Effector CD4-positive, alpha-beta T cell (primary cell): ENCODE measurements around the gene CBFA2T2.

Source experiments
- DNase-seq: peaks from one replicate; pipeline ENCODE4 v3.0.0-alpha.2; 2020

Gene CBFA2T2

DNA sequence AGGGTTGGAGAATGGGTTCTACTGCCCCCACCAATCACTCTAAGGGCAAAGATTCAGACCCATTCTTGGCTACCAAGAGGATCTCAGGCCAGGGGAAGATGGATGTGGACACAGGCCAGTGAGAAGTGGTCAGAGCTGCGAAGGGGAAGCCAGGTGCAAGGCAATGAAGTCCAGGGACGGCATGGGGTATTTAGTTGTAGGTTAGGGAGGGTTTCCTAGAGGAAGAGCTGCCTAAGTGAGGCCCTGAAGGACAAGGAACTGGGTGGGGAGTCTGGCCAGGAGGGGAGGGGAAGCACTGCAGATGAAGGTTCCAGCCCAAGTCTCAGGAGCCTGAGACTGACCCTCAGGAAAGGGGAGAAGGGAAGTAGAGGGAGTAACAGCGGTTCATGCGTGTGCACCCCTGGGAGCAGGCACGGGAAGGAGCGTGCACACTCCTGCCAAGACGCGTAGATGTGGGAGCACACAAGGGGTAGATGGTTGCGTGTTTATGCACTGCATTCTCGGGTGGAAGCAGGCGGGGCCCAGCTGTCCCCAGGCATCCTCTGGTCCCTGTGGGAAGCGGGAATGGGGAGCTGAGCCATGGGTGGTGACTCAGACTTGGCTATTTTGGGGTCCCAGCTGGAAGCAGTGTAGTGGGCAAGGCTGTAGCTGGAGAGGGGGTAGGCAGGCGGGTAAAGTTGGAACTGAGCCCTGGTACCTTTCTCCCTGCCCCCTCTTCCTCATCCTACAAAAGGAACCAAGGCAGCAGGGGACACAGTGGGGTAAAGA is 180.2 kb downstream of the CBFA2T2 start:
- no peak for DNase-seq

DNA sequence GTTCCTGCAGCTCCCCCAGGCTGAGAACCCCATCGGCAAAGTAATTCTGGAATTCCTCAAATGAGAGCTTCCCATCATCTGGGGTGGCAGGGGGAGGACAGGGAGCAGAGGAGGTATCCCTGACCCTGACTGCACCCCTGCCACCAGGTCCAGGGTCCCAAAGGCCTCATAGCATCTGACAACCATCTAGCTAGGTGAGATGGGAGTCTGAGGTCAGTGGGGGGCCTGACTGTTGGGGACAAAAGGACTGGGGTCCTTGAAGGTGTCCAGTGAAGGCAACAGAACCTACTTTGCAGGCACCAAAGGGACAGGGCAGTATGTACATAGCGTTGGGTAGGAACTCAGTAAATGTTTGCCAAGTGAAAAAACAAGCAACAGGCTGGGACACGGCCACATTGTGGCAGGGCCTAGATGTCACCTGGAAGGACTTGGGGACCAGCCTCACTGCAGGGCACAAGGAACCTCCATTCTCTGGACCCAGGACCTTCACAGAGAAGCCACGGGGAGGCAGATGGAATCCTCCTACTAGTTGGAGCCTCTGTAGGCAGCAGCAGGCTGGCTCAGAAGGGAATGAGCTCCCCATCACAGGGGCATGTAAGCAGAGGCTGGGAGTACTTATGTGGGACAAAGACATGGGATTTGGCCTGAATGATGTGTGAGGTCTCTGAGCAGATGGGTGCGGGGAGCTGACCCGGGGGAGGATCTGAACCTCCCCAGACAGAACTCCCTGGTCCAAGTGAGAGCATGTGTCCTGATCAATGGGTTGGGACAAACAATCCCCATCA is 181.0 kb downstream of the CBFA2T2 start:
- DNase-seq, result no peak

DNA sequence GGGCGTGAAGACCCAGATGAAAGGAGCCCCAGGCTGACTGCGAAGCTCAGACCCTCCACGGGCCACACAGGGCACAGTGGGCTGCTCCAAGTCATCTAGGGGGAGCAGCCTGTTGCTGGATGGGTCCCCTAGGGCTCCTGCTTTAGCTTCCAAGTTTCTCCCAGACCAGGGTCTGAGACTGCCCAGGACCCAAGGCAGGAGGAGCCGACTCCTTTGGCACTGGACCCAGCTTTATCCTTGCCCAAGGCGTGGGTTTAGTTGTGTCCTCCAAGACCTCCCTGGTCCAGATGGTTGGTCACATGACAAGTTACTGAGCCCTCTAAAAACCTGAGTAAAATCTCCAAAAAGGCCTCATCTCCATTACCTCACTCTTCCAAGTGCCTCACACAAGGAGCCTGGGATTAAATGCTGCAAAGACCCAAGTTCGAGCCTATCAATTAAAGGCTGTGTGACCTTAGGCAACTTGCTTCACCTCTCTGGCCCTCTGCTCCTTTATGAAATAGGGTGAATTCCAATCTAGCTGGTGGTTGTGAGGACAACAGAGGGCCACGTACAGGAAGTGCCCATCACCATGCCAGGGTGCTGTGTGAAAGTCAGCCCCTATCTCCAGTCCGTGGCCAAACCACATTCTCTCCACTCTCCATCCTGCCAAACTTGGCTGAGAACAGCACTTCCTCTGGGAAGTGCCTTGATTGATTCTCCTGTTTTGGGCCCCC is 181.8 kb downstream of the CBFA2T2 start:
- DNase-seq, result no peak

GRCh38 chr20:33672426-33673113 is 182.7 kb downstream of the CBFA2T2 start:
- DNase-seq, result no peak

DNA sequence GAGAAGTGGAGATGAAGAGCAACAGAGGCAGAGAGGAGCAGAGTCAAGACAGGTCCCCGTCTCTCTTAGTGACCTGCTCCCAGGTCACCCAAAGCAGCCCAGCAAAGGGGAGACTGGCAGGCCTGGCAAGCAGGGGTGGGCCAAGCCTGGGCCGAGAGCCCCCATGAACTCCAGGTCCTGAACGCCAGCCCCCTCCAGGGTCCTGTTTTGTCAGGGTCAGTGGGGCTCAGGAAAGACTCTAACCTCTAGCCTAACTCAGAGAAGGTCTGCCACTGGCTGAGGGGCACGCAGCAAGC is 183.2 kb downstream of the CBFA2T2 start:
- DNase-seq, result no peak

DNA sequence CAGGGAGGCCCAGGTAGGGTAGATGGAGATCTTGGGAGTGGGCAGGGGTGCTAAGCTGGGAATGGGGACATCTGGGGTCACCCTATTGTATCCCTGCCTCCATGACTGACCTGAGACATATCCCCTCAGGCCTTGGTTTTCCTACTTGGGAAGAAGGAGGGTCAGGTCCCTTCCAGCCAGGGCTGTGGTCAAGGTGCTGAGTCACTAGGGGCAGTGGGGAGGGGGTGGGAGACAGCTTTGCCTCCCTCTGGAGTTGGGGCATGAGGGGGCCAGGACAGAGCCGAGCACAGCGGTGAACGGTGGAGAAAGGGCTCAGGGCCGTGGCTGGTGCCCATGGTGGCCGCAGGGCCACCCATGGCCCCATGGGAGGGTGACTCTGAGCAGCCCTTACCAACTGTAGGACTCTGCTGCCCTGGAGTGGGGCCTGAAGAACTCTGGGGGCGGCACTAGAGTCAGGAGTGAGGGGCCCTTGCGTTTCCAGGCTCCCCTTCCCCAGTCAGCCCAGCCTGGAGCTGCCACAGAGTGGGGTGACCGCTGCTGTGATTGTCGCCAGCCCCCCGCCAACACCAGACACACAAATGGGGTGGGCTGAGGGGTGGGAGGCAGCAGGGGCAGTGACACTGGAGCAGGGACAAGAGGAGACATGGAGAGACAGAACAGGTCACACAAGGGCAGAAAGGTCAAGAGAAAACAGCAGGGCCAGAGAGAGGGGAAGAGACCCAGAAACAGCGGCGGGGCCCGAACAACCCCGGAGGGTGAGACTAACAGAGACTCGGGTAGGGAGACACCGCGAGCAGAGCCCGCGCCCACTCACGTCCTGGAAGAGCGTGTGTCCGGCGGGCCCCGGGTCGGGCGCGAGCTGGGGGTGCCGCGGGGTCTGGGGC is 183.8 kb downstream of the CBFA2T2 start:
- no peak for DNase-seq

DNA sequence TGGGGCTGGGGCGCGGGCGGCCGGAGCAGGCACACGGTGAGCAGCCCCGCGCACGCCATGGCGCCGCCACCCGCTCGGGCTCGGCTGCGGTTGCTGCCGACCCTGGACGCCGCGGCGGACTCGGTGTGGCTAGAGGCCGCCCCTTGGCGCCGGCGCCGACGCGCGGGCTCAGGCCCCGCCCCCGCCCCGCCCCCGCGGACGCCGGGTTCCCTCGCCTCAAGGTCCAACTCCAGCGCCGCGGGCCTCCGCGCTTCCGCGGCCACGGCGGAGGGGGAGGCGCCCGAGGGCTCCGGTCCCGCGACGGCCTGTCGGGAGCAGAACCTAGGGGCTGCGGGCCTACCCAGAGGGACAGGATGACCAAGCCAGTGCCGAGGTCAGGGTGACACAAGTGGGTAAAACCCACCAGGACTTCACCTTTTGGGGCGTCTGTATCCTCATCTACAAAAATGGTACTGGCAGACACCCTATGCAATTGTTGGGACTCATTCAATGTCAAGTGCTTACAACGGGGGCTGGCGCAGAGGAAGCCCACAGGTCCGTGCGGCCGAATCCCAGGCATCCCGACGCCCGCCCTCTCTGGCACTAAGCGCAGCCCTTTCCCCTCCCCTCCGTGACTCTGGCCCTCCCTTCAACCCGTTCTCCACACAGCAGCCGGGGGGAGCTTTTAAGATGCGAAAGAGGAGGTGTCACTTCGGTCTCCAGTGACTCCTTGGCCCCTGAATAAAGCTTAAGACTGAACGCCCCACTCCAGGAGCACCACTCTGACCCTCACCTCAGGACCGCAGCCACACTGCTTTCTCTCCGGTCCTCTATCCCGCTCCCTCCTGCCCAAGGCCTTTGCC is 184.6 kb downstream of the CBFA2T2 start, which contains the start of gene NECAB3:
NECAB3 (minus strand) TSS at position 135 of the 842 bp plus-strand sequence; CDS start at position 59, 76 bp downstream.
- peak; percentile 44 for DNase-seq

DNA sequence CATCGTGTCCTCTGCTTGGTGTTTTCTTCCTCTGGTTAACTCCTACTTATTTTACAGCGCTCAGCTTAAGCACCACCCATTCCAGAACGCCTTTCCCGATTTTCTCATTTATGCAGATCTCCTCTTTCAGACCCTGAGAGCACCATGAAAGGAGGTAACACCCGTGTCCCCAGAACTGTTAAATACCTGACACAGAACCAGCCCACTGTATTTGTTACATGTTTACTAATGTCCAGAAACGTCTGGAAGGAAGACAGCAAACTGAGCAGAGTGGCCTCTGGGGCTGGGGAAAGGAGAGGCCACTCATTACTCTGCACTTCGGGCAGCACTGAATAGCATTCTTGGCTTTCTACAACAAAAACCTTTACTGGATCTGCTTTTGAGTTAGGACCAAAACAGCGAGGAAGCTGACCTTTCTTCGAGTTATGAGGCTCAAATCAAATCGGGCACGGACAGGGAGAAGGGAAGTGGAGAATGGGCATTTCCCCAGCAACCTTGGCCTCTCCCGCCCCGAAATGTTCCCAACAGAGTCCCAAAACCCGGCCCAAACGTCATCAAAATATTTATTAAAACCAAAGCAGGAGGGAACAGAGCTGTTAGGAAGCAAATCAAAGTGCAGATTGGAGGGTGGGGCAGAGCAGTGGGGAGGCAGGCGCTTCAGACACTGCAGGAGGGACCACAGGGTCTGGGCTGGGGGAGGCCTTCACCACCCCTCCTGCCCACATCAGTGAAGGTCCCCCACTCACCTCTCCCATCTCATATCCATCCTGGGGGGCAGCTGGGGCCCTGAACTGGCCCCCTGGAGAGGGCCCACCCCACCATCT is 185.5 kb downstream of the CBFA2T2 start:
- DNase-seq, result no peak

DNA sequence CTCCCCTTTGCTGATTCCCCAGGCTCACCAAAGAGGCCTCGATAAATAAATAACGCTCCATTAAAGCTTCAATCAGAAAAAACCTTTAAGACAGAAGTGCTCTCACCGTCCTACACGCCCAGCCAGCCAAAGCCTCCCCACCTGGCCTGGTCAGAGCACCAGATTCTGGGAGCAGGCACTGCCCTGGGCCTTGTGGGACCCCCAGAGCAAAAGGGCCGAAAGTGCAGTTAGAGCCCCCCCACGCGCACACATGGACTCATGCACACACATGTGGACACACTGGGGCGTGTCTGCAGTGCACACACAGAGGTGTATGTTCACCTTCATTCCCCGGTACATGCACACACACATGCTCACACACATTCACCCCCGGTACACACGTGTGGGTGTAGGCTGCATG is 186.2 kb downstream of the CBFA2T2 start:
- no peak for DNase-seq

- DNase-seq, result no peak
These were observed 187.1 kb downstream of the CBFA2T2 start for GRCh38 chr20:33676652-33677645.

GRCh38 chr20:33677991-33678702 is 188.3 kb downstream of the CBFA2T2 start:
- no peak for DNase-seq

GRCh38 chr20:33679758-33680485 is 190.0 kb downstream of the CBFA2T2 start:
- no peak for DNase-seq

DNA sequence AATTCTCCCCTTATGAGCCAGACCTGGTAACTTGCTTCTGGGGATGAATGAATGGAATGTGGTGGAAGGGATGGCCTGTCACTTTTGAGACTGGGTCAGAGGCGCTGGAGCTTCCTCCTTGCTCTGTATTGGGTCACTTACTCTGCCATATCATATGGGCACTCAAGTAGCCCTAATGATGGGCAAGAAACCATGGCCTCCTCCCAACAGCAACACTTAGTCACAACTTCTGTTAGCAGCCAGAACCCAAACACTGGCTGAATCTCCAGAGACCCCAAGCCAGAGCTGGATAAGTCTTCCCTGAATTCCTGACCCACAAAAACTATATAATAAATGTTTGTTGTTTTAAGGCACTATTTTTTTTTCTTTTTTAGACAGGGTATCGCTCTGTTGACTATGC is 190.8 kb downstream of the CBFA2T2 start:
- no peak for DNase-seq

GRCh38 chr20:33681288-33681687 is 191.4 kb downstream of the CBFA2T2 start:
- no peak for DNase-seq

DNA sequence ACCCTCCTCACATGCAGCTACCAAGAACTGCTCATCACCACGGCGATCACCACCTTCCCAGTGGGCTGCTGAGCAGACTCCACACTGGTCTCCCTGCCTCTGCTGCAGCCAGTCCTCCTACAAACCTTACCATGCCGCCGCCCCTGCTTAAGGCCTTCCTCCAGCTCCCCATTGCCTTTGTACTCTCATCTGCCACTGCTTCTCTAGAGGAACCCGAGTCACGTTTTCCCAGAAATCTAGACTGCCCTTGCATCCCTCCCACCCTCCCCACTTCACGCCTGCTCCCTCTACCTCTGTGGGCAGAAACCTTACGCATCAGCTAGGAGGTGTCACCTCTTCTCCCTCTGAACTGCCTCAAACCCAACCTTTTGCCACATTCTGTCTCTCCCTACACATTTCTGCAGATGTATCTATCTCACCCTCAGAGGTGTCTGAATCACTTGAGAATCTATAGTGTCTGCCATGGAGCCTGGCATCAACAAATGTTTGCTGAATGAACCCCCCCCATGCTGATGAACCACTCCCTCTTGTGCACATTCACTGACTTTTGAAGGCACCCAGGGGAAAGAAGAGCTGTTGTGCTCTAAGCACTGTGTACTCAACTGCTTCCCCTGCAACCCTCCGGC is 191.9 kb downstream of the CBFA2T2 start:
- no peak for DNase-seq

DNA sequence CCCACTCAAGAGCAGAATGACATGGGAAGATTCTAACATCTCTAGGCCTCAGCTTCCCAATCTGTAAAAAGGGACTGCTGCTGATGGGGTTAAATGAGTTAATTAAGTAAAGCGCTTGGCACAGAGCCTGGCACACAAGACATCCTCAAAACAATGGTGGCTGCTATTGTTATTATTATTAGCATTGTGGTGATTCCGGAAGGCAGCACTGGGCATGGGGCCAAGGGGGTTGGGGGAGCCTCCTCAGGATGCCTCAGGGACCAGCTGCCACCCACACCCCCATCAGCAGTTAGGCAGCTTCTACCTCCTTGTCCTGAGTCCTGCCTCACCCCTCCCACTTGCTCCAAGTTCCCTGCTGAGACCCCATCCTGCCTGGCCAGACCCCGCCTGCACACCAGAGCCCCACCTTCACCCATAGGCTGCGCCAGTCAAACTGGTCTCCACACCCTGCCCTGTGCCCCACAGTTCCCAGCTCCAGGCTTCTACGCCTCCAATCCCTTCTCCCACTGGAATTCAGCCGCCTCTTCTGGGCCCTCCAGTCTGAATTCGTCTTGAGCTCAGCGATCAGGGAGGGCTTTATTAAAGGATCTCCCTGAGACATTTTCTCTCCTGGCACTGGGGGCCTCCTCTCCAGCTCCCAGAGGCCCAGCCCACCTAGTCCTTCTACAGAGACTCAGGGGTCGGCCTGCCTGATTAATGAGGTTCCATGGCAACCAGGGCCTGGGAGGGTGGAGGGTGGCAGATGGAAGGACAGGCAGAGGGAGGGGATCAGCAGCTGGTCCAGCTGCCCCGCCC is 194.8 kb downstream of the CBFA2T2 start:
- no peak for DNase-seq
